Lower leg skin (tissue), 3 donors: ENCODE results near the gene PABPC1L2B.
"Not testable (repeated sequence)": the region's sequence is repeated elsewhere in the genome, so short reads cannot be mapped to it uniquely, and the experiment has no call there.

Experiments
- CTCF ChIP-seq, 3 donors: fragments of 450-650 bp; IDR thresholded peaks; one replicate each; pipeline ENCODE4 v1.5.1; 2016; ENCODE audit warnings: antibody characterized with exemption in 3 of 3, mild to moderate bottlenecking in 3 of 3, moderate library complexity in 2 of 3
- POLR2A ChIP-seq, 2 donors: fragments of 450-650 bp; IDR thresholded peaks; one replicate each; pipeline ENCODE4 v1.6.1; 2016 to 2017; ENCODE audit warnings: antibody characterized with exemption in 2 of 2, mild to moderate bottlenecking in 1 of 2, moderate library complexity in 1 of 2

GRCh38 chrX:72974885-72975284 lies 27.9 kb upstream of the PABPC1L2B start:
- not testable (repeated sequence) for TF ChIP-seq CTCF, POLR2A (IDR thresholded peaks at IDR 0.05)
